GM12878 (cell line): ENCODE measurements around the gene FCRL6. TPM values are rescaled to one million over a fixed set of nuclear protein-coding genes. Genes with fewer than 3 reads are reported as not detected.

ENCODE experiments used
- ATAC-seq: fragments of 200-7000 bp; cut with Tn5 transposase; 3 replicates; pipeline ENCODE4 v1.9.1; 2020; ENCODE audit warnings: mild to moderate bottlenecking, moderate library complexity
- BruUV-seq: library from RNA; stranded (reverse); fragments of 400-500 nt; replicated peaks from 2 replicates; lab custom pipeline; 2021; lab: Mats Ljungman, UMichigan
- CTCF ChIA-PET: fragments of 300-600 bp; sonication (Branson Sonifier 250); formaldehyde crosslinking; extraction: SDS; loops from one replicate; lab custom pipeline; 2021; ENCODE audit warnings: inconsistent platforms; lab: Yijun Ruan, JAX
- POLR2A ChIA-PET: fragments of 350-600 bp; formaldehyde crosslinking; extraction: SDS; loops from one replicate; lab custom pipeline; 2021; ENCODE audit warnings: inconsistent platforms; lab: Charles Lee
- RAD21 ChIA-PET: fragments of 300-600 bp; sonication (Branson Sonifier 250); formaldehyde crosslinking; loops from one replicate; lab custom pipeline; 2023; ENCODE audit warnings: antibody characterized with exemption; ENCODE audit not compliant: unreplicated experiment; lab: Charles Lee
- SMC1A ChIA-PET: fragments of 300-600 bp; sonication (Branson Sonifier 250); formaldehyde crosslinking; loops from one replicate; lab custom pipeline; 2023; ENCODE audit not compliant: unreplicated experiment, uncharacterized antibody; lab: Charles Lee
- DNase-seq: peaks from one replicate; pipeline ENCODE4 v3.0.0-alpha.2; 2011; ENCODE audit warnings: low read depth, low spot score
- FAIRE-seq: peaks from 3 replicates; lab custom pipeline; 2011; peaks lifted over from hg19 to GRCh38; lab: Jason Lieb, UNC
- H2AFZ ChIP-seq: 2 replicates; pipeline ENCODE4 v1.6.0; 2011; ENCODE audit warnings: low read depth, low read length, control low read depth; ENCODE audit not compliant: control insufficient read depth
- H3K27ac ChIP-seq: 2 replicates; pipeline ENCODE4 v1.5.1; 2011; ENCODE audit warnings: control low read depth; ENCODE audit not compliant: control insufficient read depth, insufficient read depth
- H3K27me3 ChIP-seq, 2 experiments: replicated peaks in 1 of 2; 2 replicates each; pipeline versions ENCODE4 v1.6.0 to v1.6.1; 2011; ENCODE audit warnings: low read length in 1 of 2; ENCODE audit not compliant: control insufficient read depth in 2 of 2, insufficient read depth in 2 of 2
- H3K36me3 ChIP-seq, 2 experiments: 2 replicates each; pipeline ENCODE4 v1.5.1; 2011; ENCODE audit warnings: low read length in 1 of 2; ENCODE audit not compliant: control insufficient read depth in 2 of 2, insufficient read depth in 2 of 2
- H3K4me1 ChIP-seq: 2 replicates; pipeline ENCODE4 v1.6.1; 2011; ENCODE audit warnings: mild to moderate bottlenecking, low read length, moderate library complexity, mixed read lengths; ENCODE audit not compliant: control insufficient read depth, insufficient read depth
- H3K4me2 ChIP-seq: 2 replicates; pipeline ENCODE4 v1.6.0; 2011; ENCODE audit warnings: control low read depth; ENCODE audit not compliant: control insufficient read depth, insufficient read depth
- H3K4me3 ChIP-seq: fragments of 200-600 bp; sonication (generic); 2 replicates; pipeline ENCODE4 v1.5.1; 2016
- H3K79me2 ChIP-seq: 2 replicates; pipeline ENCODE4 v1.6.0; 2011; ENCODE audit warnings: low read length; ENCODE audit not compliant: control insufficient read depth, insufficient read depth
- H3K9ac ChIP-seq: 2 replicates; pipeline ENCODE4 v1.8.0; 2011; ENCODE audit warnings: low read length, control low read depth, mixed read lengths; ENCODE audit not compliant: control insufficient read depth, insufficient read depth
- H3K9me3 ChIP-seq: replicated peaks from 3 replicates; pipeline ENCODE4 v1.5.1; 2011; ENCODE audit warnings: mild to moderate bottlenecking, low read length; ENCODE audit not compliant: control insufficient read depth, insufficient read depth
- H4K20me1 ChIP-seq: 2 replicates; pipeline ENCODE4 v1.6.0; 2011; ENCODE audit not compliant: control insufficient read depth, insufficient read depth
- BCLAF1 ChIP-seq: fragments of 450-650 bp; IDR thresholded peaks from 2 replicates; pipeline ENCODE4 v1.6.1; 2017; ENCODE audit warnings: antibody characterized with exemption, mild to moderate bottlenecking, moderate library complexity
- NBN ChIP-seq: fragments of 450-650 bp; IDR thresholded peaks from 2 replicates; pipeline ENCODE4 v1.6.1; 2016
- PRDM15 ChIP-seq: fragments of 450-650 bp; formaldehyde crosslinking; IDR thresholded peaks from 2 replicates; pipeline ENCODE4 v1.4.0; 2020; ENCODE audit warnings: mild to moderate bottlenecking, moderate library complexity
- SMC3 ChIP-seq: IDR thresholded peaks from 2 replicates; pipeline ENCODE4 v1.6.1; 2011; ENCODE audit warnings: low read length, improper control_type of control experiment, borderline replicate concordance
- STAT3 ChIP-seq: IDR thresholded peaks from 2 replicates; pipeline ENCODE4 v1.6.1; 2011; ENCODE audit warnings: low read depth, low read length, improper control_type of control experiment
- TCF12 ChIP-seq: IDR thresholded peaks from 2 replicates; pipeline ENCODE4 v1.6.1; 2011; ENCODE audit warnings: low read depth, mild to moderate bottlenecking, low read length
- ZNF622 ChIP-seq: fragments of 450-650 bp; IDR thresholded peaks from 2 replicates; pipeline ENCODE4 v1.6.1; 2017; ENCODE audit warnings: mild to moderate bottlenecking, inconsistent platforms
- WGBS: methylation state at CpG from one replicate; pipeline ENCODE4 v1.1.6; 2016; ENCODE audit warnings: low lambda C conversion rate; ENCODE audit not compliant: insufficient replicate concordance, insufficient coverage; ENCODE audit errors: missing lambda C conversion rate; 5-methylcytosine and 5-hydroxymethylcytosine counted together
- in situ Hi-C: fragments of 300-500 bp; cut with MboI; formaldehyde crosslinking; loops from 9 replicates; pipeline ENCODE4 v1.14.3; 2018; ENCODE audit warnings: mixed read lengths
- intact Hi-C: fragments of 100-400 bp; cut with micrococcal nuclease; formaldehyde crosslinking; loops from one replicate; pipeline ENCODE4 v1.14.2; 2022; ENCODE audit not compliant: unreplicated experiment
- polyA plus RNA-seq, 11 experiments: library from polyadenylated mRNA; depleted of rRNA in 4 of 11; unstranded in 6 of 11; stranded (reverse) in 5 of 11; fragments of >200 nt; fragmentation: Nextera tagmentation in 4 of 11; fragmentation: Illumina TruSeq in 1 of 11; extraction: Ambion mirVana in 4 of 11; extraction: Trizol in 1 of 11; gene quantifications; 1 replicate in 1 of 11; 2 replicates in 10 of 11; pipeline versions ENCODE4 v1.2.1 to v1.2.3, GENCODE V29; 2011 to 2016; ENCODE audit warnings: inconsistent platforms in 2 of 11, missing spikeins in 2 of 11, low read depth in 1 of 11
- total RNA-seq, 4 experiments: library from RNA; depleted of rRNA in 3 of 4; stranded (reverse); fragments of >200 nt in 3 of 4; fragmentation: Illumina TruSeq in 1 of 4; extraction: Trizol in 1 of 4; gene quantifications; 2 replicates each; pipeline versions ENCODE4 v1.2.1 to v1.2.3, GENCODE V29; 2013 to 2021
- TF ChIP-seq, protein P1 (sequence below): IDR thresholded peaks from 2 replicates; pipeline ENCODE4 v1.6.1; 2012; ENCODE audit warnings: mild to moderate bottlenecking, low read depth, low read length
- TF ChIP-seq, protein P2 (sequence below): IDR thresholded peaks from 2 replicates; pipeline ENCODE4 v1.6.1; 2011; ENCODE audit warnings: mild to moderate bottlenecking, low read depth, low read length, moderate library complexity; ENCODE audit not compliant: insufficient replicate concordance
- TF ChIP-seq, protein P3 (sequence below): fragments of 450-650 bp; IDR thresholded peaks from 2 replicates; pipeline ENCODE4 v1.6.1; 2017; ENCODE audit warnings: mild to moderate bottlenecking, low read depth, inconsistent platforms; ENCODE audit not compliant: poor library complexity, severe bottlenecking

The FCRL6 gene
- total and polyA plus RNA-seq, 10 of the 15 experiments (the other 5 are each of a cell fraction or from before 2014, with no cell fraction given) = 0.04 to 0.16 (median 0.11) TPM; not detected in 7

DNA sequence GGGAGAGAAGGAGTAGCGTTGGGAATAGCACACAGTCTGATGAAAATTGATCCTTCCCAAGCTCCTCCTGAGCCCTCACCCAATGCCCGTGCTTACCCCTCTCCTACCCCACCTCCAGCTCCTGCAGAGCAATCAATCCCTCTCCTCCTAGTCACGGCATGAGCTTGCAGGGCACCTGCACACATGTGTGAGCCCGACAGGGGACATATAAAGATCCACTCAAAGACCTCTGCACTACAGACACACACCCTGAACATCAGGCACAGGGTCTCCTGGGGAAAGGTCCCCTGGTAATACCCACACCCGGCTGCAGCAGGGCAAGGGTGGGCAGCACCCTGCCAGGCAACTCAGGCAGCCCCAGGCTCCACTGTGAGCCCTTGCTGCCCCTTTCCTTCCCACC, 59.9 kb downstream of the FCRL6 start:
- no TSS peak for BruUV-seq
- Histone ChIP-seq H3K36me3 (no peaks in the 10 kb centered on the region), H3K27ac (no peak overlapping the region), H3K4me2 (no peak overlapping the region), H3K9me3 (no peaks in the 10 kb centered on the region), H2AFZ (no peak overlapping the region), H3K4me1 (no peaks in the 10 kb centered on the region), H3K9ac (no peak overlapping the region), H3K27me3 (peaks cover 3 to 11% of the 10 kb centered on the region in 2 experiments; a peak in 3 of 4 replicates), H4K20me1 (no peaks in the 10 kb centered on the region), H3K4me3 (no peak overlapping the region), H3K79me2 (no peaks in the 10 kb centered on the region)
- ChIA-PET RAD21 (no interaction called here), POLR2A (no interaction called here), CTCF (no interaction called here), SMC1A (interaction anchor here (0.6 kb wide), 1 partner anchor 64 kb away, joined by 3 read pairs; no protein-coding TSS in a partner anchor)
- DNase-seq (no peak), FAIRE-seq (no peak), ATAC-seq (no peak)
- WGBS = 0% methylated on average over 5 of the region's 5 CpGs
- in situ Hi-C loops (no loop called here), intact Hi-C loops (no loop called here)
- TF ChIP-seq STAT3 (no peak), SMC3 (no peak), NBN (no peak), PRDM15 (CRISPR knock-in tag) (no peak), ZNF622 (no peak), BCLAF1 (no peak), TCF12 (no peak)
- TF ChIP-seq, protein P1, sequence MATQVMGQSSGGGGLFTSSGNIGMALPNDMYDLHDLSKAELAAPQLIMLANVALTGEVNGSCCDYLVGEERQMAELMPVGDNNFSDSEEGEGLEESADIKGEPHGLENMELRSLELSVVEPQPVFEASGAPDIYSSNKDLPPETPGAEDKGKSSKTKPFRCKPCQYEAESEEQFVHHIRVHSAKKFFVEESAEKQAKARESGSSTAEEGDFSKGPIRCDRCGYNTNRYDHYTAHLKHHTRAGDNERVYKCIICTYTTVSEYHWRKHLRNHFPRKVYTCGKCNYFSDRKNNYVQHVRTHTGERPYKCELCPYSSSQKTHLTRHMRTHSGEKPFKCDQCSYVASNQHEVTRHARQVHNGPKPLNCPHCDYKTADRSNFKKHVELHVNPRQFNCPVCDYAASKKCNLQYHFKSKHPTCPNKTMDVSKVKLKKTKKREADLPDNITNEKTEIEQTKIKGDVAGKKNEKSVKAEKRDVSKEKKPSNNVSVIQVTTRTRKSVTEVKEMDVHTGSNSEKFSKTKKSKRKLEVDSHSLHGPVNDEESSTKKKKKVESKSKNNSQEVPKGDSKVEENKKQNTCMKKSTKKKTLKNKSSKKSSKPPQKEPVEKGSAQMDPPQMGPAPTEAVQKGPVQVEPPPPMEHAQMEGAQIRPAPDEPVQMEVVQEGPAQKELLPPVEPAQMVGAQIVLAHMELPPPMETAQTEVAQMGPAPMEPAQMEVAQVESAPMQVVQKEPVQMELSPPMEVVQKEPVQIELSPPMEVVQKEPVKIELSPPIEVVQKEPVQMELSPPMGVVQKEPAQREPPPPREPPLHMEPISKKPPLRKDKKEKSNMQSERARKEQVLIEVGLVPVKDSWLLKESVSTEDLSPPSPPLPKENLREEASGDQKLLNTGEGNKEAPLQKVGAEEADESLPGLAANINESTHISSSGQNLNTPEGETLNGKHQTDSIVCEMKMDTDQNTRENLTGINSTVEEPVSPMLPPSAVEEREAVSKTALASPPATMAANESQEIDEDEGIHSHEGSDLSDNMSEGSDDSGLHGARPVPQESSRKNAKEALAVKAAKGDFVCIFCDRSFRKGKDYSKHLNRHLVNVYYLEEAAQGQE = no peak
- TF ChIP-seq, protein P2, sequence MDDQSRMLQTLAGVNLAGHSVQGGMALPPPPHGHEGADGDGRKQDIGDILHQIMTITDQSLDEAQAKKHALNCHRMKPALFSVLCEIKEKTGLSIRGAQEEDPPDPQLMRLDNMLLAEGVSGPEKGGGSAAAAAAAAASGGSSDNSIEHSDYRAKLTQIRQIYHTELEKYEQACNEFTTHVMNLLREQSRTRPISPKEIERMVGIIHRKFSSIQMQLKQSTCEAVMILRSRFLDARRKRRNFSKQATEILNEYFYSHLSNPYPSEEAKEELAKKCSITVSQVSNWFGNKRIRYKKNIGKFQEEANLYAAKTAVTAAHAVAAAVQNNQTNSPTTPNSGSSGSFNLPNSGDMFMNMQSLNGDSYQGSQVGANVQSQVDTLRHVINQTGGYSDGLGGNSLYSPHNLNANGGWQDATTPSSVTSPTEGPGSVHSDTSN = no peak
- TF ChIP-seq, protein P3, sequence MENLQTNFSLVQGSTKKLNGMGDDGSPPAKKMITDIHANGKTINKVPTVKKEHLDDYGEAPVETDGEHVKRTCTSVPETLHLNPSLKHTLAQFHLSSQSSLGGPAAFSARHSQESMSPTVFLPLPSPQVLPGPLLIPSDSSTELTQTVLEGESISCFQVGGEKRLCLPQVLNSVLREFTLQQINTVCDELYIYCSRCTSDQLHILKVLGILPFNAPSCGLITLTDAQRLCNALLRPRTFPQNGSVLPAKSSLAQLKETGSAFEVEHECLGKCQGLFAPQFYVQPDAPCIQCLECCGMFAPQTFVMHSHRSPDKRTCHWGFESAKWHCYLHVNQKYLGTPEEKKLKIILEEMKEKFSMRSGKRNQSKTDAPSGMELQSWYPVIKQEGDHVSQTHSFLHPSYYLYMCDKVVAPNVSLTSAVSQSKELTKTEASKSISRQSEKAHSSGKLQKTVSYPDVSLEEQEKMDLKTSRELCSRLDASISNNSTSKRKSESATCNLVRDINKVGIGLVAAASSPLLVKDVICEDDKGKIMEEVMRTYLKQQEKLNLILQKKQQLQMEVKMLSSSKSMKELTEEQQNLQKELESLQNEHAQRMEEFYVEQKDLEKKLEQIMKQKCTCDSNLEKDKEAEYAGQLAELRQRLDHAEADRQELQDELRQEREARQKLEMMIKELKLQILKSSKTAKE = no peak
